B cell (primary cell): Measurements from ENCODE around the gene NFILZ.

ENCODE experiments used
- EZH2 ChIP-seq: IDR thresholded peaks from 2 replicates; pipeline ENCODE4 v1.6.1; 2012; ENCODE audit warnings: borderline replicate concordance, low read depth, mild to moderate bottlenecking, moderate library complexity, low read length; ENCODE audit not compliant: insufficient read depth, poor library complexity, severe bottlenecking
- TF ChIP-seq, protein P1 (sequence below): fragments of 200-600 bp; IDR thresholded peaks from one replicate; pipeline ENCODE4 v1.8.0; 2022; ENCODE audit warnings: antibody characterized with exemption, mild to moderate bottlenecking

GRCh38 chr19:8675066-8675465 is 44.6 kb downstream of the NFILZ start:
- TF ChIP-seq, protein P1, sequence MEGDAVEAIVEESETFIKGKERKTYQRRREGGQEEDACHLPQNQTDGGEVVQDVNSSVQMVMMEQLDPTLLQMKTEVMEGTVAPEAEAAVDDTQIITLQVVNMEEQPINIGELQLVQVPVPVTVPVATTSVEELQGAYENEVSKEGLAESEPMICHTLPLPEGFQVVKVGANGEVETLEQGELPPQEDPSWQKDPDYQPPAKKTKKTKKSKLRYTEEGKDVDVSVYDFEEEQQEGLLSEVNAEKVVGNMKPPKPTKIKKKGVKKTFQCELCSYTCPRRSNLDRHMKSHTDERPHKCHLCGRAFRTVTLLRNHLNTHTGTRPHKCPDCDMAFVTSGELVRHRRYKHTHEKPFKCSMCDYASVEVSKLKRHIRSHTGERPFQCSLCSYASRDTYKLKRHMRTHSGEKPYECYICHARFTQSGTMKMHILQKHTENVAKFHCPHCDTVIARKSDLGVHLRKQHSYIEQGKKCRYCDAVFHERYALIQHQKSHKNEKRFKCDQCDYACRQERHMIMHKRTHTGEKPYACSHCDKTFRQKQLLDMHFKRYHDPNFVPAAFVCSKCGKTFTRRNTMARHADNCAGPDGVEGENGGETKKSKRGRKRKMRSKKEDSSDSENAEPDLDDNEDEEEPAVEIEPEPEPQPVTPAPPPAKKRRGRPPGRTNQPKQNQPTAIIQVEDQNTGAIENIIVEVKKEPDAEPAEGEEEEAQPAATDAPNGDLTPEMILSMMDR, result no peak
- no peak for TF ChIP-seq EZH2
